HG02798 (cell line): Measurements from ENCODE around the gene FAM110D.

Experiments used
- ATAC-seq: cut with Tn5 transposase; IDR thresholded peaks from one replicate; pipeline ENCODE4 v1.9.1; 2021; ENCODE audit warnings: mild to moderate bottlenecking; ENCODE audit not compliant: unreplicated experiment, poor library complexity

Gene FAM110D

GRCh38 chr1:26181586-26182382, 22.9 kb downstream of the FAM110D start:
- ATAC-seq, result no peak

GRCh38 chr1:26182383-26182696, 23.5 kb downstream of the FAM110D start:
- no peak for ATAC-seq

GRCh38 chr1:26184086-26184485, 25.2 kb downstream of the FAM110D start:
- no peak for ATAC-seq

GRCh38 chr1:26184883-26185282, 26.0 kb downstream of the FAM110D start:
- ATAC-seq, result no peak

GRCh38 chr1:26187882-26188281, 29.0 kb downstream of the FAM110D start:
- ATAC-seq, result no peak

GRCh38 chr1:26188477-26188876, 29.6 kb downstream of the FAM110D start:
- no peak for ATAC-seq

- ATAC-seq, result no peak
Measured at GRCh38 chr1:26189331-26189730, 30.5 kb downstream of the FAM110D start.

- no peak for ATAC-seq
Measured at GRCh38 chr1:26189751-26190275, 30.9 kb downstream of the FAM110D start.

GRCh38 chr1:26190373-26190987, 31.6 kb downstream of the FAM110D start, which contains the start of gene CATSPER4:
Gene CATSPER4, plus strand, starts transcription at chr1:26190602. Its CDS starts 26 bp downstream, at chr1:26190628.
- ATAC-seq, result no peak

GRCh38 chr1:26191739-26192138, 32.9 kb downstream of the FAM110D start:
- no peak for ATAC-seq

GRCh38 chr1:26195805-26196204, 36.9 kb downstream of the FAM110D start:
- no peak for ATAC-seq

GRCh38 chr1:26197301-26197700, 38.4 kb downstream of the FAM110D start:
- no peak for ATAC-seq

- no peak for ATAC-seq
Measured at GRCh38 chr1:26197813-26198212, 38.9 kb downstream of the FAM110D start.

- no peak for ATAC-seq
Measured at GRCh38 chr1:26200413-26200812, 41.5 kb downstream of the FAM110D start.

- ATAC-seq, result no peak
Measured at GRCh38 chr1:26203642-26204318, 44.9 kb downstream of the FAM110D start.

- ATAC-seq, result no peak
Measured at GRCh38 chr1:26210147-26210870, 51.4 kb downstream of the FAM110D start.

- no peak for ATAC-seq
Measured at GRCh38 chr1:26212726-26213125, 53.8 kb downstream of the FAM110D start.

GRCh38 chr1:26213335-26213905, 54.5 kb downstream of the FAM110D start:
- no peak for ATAC-seq
